ENCODE data around the gene LTBP1.

DNA sequence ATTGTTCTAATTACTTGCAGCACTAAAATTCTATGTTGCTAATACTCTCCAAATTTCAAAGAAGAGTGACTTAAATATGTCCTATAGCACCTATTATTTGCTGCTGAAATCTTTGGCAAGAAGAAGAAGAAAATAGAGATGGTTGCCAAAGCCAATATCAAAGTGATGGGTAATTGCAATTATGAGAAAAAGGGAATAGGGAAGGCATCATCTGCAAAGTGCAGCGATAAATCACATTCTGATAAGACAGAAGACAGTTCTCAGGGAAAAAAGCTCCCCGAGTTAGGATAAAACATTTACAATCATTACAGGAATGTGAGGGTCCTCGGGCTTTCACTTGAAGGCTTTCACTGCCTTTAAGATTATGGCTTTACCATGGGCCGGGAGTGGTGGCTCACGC is 457.6 kb downstream of the LTBP1 start:
- no peak for TF ChIP-seq POLR2A (IDR thresholded peaks at IDR 0.05)
- TF ChIP-seq, protein P1, sequence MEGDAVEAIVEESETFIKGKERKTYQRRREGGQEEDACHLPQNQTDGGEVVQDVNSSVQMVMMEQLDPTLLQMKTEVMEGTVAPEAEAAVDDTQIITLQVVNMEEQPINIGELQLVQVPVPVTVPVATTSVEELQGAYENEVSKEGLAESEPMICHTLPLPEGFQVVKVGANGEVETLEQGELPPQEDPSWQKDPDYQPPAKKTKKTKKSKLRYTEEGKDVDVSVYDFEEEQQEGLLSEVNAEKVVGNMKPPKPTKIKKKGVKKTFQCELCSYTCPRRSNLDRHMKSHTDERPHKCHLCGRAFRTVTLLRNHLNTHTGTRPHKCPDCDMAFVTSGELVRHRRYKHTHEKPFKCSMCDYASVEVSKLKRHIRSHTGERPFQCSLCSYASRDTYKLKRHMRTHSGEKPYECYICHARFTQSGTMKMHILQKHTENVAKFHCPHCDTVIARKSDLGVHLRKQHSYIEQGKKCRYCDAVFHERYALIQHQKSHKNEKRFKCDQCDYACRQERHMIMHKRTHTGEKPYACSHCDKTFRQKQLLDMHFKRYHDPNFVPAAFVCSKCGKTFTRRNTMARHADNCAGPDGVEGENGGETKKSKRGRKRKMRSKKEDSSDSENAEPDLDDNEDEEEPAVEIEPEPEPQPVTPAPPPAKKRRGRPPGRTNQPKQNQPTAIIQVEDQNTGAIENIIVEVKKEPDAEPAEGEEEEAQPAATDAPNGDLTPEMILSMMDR (IDR thresholded peaks at IDR 0.05): no peak

Measured in ovary (tissue), 3 donors.